ENCODE results near the gene PIGZ.

Gene PIGZ

GRCh38 chr3:196916995-196917394 is 51.6 kb downstream of the PIGZ start:
- no peaks in the 10 kb centered on the region for H3K4me1 ChIP-seq
- H3K9me3 ChIP-seq, result no peaks in the 10 kb centered on the region
- H3K27me3 ChIP-seq (ENCODE audit: low read depth), result no peaks in the 10 kb centered on the region
- no peak overlapping the region for H3K4me3 ChIP-seq
- in situ Hi-C loops (cut with MboI; ENCODE audit: low sequenced_read_pairs), result no loop called here
- no peak for DNase-seq (ENCODE audit: low spot score in 2 of 2)
- peaks cover 3% of the 10 kb centered on the region for H3K36me3 ChIP-seq (replicated peaks)

DNA sequence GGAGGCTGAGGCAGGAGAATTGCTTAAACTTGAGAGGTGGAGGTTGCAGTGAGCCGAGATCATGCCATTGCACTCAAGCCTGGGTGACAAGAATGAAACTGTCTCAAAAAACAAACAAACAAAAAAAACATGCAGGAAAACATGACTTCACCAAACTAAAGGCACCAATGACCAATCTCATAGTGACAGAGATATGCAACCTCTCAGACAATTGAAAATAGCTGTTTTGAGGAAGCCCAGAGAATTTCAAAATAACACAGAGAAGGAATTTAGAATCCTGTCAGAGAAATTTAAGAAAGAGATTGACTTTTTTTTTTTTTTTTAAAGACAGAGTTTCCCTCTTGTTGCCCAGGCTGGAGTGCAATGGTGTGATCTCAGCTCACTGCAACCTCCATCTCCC is 52.4 kb downstream of the PIGZ start:
- in situ Hi-C loops (cut with MboI; ENCODE audit: low sequenced_read_pairs), result no loop called here

GRCh38 chr3:196915375-196915774 is 53.3 kb downstream of the PIGZ start:
- H3K4me3 ChIP-seq, result no peak overlapping the region
- H3K27me3 ChIP-seq (ENCODE audit: low read depth), result no peaks in the 10 kb centered on the region
- H3K9me3 ChIP-seq, result no peaks in the 10 kb centered on the region
- no peak for DNase-seq (ENCODE audit: low spot score in 2 of 2)
- peaks cover 3% of the 10 kb centered on the region for H3K36me3 ChIP-seq (replicated peaks)
- in situ Hi-C loops (cut with MboI; ENCODE audit: low sequenced_read_pairs), result no loop called here
- H3K4me1 ChIP-seq, result no peaks in the 10 kb centered on the region

More for the DNA sequence above, 52.4 kb downstream of the PIGZ start:
- Histone ChIP-seq H3K9me3 (no peaks in the 10 kb centered on the region), H3K4me3 (no peak overlapping the region), H3K36me3 (replicated peaks) (peaks cover 3% of the 10 kb centered on the region), H3K27me3 (ENCODE audit: low read depth) (no peaks in the 10 kb centered on the region), H3K4me1 (no peaks in the 10 kb centered on the region)
- no peak for DNase-seq (ENCODE audit: low spot score in 2 of 2)

GRCh38 chr3:196914866-196915265 is 53.8 kb downstream of the PIGZ start:
- no peaks in the 10 kb centered on the region for H3K9me3 ChIP-seq

GRCh38 chr3:196903740-196904139 is 64.9 kb downstream of the PIGZ start:
- DNase-seq (ENCODE audit: low spot score in 2 of 2), result no peak
- no peaks in the 10 kb centered on the region for H3K9me3 ChIP-seq
- in situ Hi-C loops (cut with MboI; ENCODE audit: low sequenced_read_pairs), result no loop called here
- H3K4me3 ChIP-seq, result no peak overlapping the region
- H3K4me1 ChIP-seq, result no peaks in the 10 kb centered on the region
- no peaks in the 10 kb centered on the region for H3K27me3 ChIP-seq (ENCODE audit: low read depth)
- H3K36me3 ChIP-seq (replicated peaks), result peaks cover 44% of the 10 kb centered on the region

More at GRCh38 chr3:196914866-196915265, 53.8 kb downstream of the PIGZ start:
- DNase-seq (ENCODE audit: low spot score in 2 of 2), result no peak
- in situ Hi-C loops (cut with MboI; ENCODE audit: low sequenced_read_pairs), result no loop called here
- peaks cover 3% of the 10 kb centered on the region for H3K36me3 ChIP-seq (replicated peaks)
- H3K4me3 ChIP-seq, result no peak overlapping the region
- H3K4me1 ChIP-seq, result no peaks in the 10 kb centered on the region
- H3K27me3 ChIP-seq (ENCODE audit: low read depth), result no peaks in the 10 kb centered on the region

DNA sequence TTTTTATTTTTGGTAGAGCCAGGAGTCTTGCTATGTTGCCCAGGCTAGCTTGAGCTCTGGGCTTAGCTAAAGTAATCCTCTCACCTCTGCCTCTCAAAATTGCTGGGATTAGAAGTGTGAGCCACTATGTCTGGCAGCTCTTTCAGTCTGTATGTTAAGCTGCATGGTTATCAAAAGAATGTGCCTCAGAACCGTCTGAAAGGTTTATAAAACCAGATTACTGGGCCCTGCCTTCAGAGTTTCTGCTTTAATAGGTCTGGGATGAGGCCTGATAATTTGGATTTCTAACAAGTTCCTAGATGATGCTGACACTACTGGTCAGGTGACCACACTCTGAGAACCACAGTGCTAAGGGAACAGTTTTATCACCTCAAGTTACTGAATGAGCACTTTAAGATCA is 66.3 kb downstream of the PIGZ start:
- Histone ChIP-seq H3K36me3 (replicated peaks) (peaks cover 44% of the 10 kb centered on the region), H3K27me3 (ENCODE audit: low read depth) (no peaks in the 10 kb centered on the region), H3K9me3 (no peaks in the 10 kb centered on the region), H3K4me3 (no peak overlapping the region), H3K4me1 (no peaks in the 10 kb centered on the region)
- in situ Hi-C loops (cut with MboI; ENCODE audit: low sequenced_read_pairs), result no loop called here
- no peak for DNase-seq (ENCODE audit: low spot score in 2 of 2)

- Histone ChIP-seq H3K4me3 (no peak overlapping the region), H3K36me3 (replicated peaks) (peaks cover 42% of the 10 kb centered on the region), H3K9me3 (no peaks in the 10 kb centered on the region), H3K4me1 (no peaks in the 10 kb centered on the region), H3K27me3 (ENCODE audit: low read depth) (no peaks in the 10 kb centered on the region)
- in situ Hi-C loops (cut with MboI; ENCODE audit: low sequenced_read_pairs), result no loop called here
- DNase-seq (ENCODE audit: low spot score in 2 of 2), result no peak
Observed at GRCh38 chr3:196901768-196902167, 66.9 kb downstream of the PIGZ start.
